ENCODE measurements around the gene ITPRIPL1. TPM values are rescaled to one million over a fixed set of nuclear protein-coding genes. Genes with fewer than 3 reads are reported as not detected.

The ITPRIPL1 gene
- total RNA-seq, result 10 to 100 TPM; 59.8 to 60.7 TPM

GRCh38 chr2:96325041-96325883 is at the start of gene ITPRIPL1:
Gene ITPRIPL1, plus strand, starts transcription at chr2:96325317. Its CDS starts 523 bp downstream, at chr2:96325840.
- POLR2A ChIA-PET, result interaction anchor here (1.2 to 3.0 kb wide), 5 partner anchors 10 to 21 kb away, joined by 3 to 20 read pairs (median 11); partner anchors contain the start of genes NCAPH and SNRNP200
- CTCF ChIA-PET, result interaction anchor here (0.7 to 1.3 kb wide), 4 partner anchors 11 to 202 kb away, joined by 3 read pairs; no protein-coding TSS in a partner anchor

GRCh38 chr2:96276787-96277499 is 48.2 kb upstream of the ITPRIPL1 start:
- ChIA-PET POLR2A (interaction anchor here (0.6 to 1.3 kb wide), 2 partner anchors 17 to 28 kb away, joined by 4 to 7 read pairs; no protein-coding TSS in a partner anchor), CTCF (interaction anchor here (0.7 kb wide), 2 partner anchors 249 to 253 kb away, joined by 3 to 5 read pairs; no protein-coding TSS in a partner anchor)

- ChIA-PET POLR2A (no interaction called here), CTCF (interaction anchor here (1.1 to 1.3 kb wide), 2 partner anchors 15 to 18 kb away, joined by 3 to 4 read pairs; partner anchors contain the start of gene SNRNP200)
Measured at GRCh38 chr2:96287273-96287856, 37.8 kb upstream of the ITPRIPL1 start.

- CTCF ChIA-PET, result no interaction called here
- POLR2A ChIA-PET, result interaction anchor here (1.2 kb wide), 1 partner anchor 10 kb away, joined by 4 read pairs; no protein-coding TSS in a partner anchor
Measured at GRCh38 chr2:96291751-96292150, 33.4 kb upstream of the ITPRIPL1 start.

- ChIA-PET CTCF (interaction anchor here (0.7 to 1.4 kb wide), 2 partner anchors 13 to 280 kb away, joined by 3 to 5 read pairs; no protein-coding TSS in a partner anchor), POLR2A (interaction anchor here (0.5 to 1.1 kb wide), 6 partner anchors 12 to 147 kb away, joined by 3 to 7 read pairs (median 3); no protein-coding TSS in a partner anchor)
Measured at GRCh38 chr2:96294271-96294670, 30.8 kb upstream of the ITPRIPL1 start.

- ChIA-PET CTCF (no interaction called here), POLR2A (no interaction called here)
Measured at GRCh38 chr2:96296925-96297324, 28.2 kb upstream of the ITPRIPL1 start.

- ChIA-PET CTCF (interaction anchor here (0.9 to 1.0 kb wide), 2 partner anchors 14 to 19 kb away, joined by 3 read pairs; no protein-coding TSS in a partner anchor), POLR2A (interaction anchor here (1.2 kb wide), 1 partner anchor 20 kb away, joined by 3 read pairs; no protein-coding TSS in a partner anchor)
Measured at GRCh38 chr2:96301865-96302264, 23.3 kb upstream of the ITPRIPL1 start.

GRCh38 chr2:96304606-96305005 is 20.5 kb upstream of the ITPRIPL1 start:
- CTCF ChIA-PET, result interaction anchor here (1.0 to 1.6 kb wide), 5 partner anchors 17 to 43 kb away, joined by 3 to 9 read pairs (median 4); no protein-coding TSS in a partner anchor
- POLR2A ChIA-PET, result interaction anchor here (0.9 to 3.0 kb wide), 5 partner anchors 17 to 97 kb away, joined by 4 to 23 read pairs (median 5); partner anchors contain the start of gene ITPRIPL1

- POLR2A ChIA-PET, result interaction anchor here (0.7 to 3.0 kb wide), 8 partner anchors 11 to 227 kb away, joined by 4 to 23 read pairs (median 4); partner anchors contain the start of gene ITPRIPL1
- CTCF ChIA-PET, result interaction anchor here (0.7 to 1.6 kb wide), 8 partner anchors 15 to 44 kb away, joined by 3 to 9 read pairs (median 4); partner anchors contain the start of gene ITPRIPL1
Measured at GRCh38 chr2:96305091-96305978, 19.8 kb upstream of the ITPRIPL1 start, which contains the start of gene SNRNP200. Gene SNRNP200, minus strand, starts transcription at chr2:96305546. Its CDS starts 109 bp downstream, at chr2:96305437.

- ChIA-PET CTCF (interaction anchor here (0.7 to 1.6 kb wide), 6 partner anchors 14 to 107 kb away, joined by 3 to 6 read pairs (median 4); partner anchors contain the start of gene ITPRIPL1), POLR2A (interaction anchor here (0.7 to 3.0 kb wide), 7 partner anchors 10 to 226 kb away, joined by 3 to 23 read pairs (median 5); partner anchors contain the start of genes ITPRIPL1 and NCAPH)
Measured at GRCh38 chr2:96305979-96306308, 19.2 kb upstream of the ITPRIPL1 start.

- ChIA-PET CTCF (interaction anchor here (0.7 to 1.5 kb wide), 4 partner anchors 14 to 106 kb away, joined by 3 to 6 read pairs (median 3); partner anchors contain the start of gene ITPRIPL1), POLR2A (interaction anchor here (0.6 to 3.0 kb wide), 8 partner anchors 10 to 226 kb away, joined by 3 to 23 read pairs (median 5); partner anchors contain the start of genes ITPRIPL1 and NCAPH)
Measured at GRCh38 chr2:96306370-96306769, 18.7 kb upstream of the ITPRIPL1 start.

GRCh38 chr2:96308248-96308647 is 16.9 kb upstream of the ITPRIPL1 start:
- ChIA-PET CTCF (interaction anchor here (1.0 kb wide), 1 partner anchor 13 kb away, joined by 5 read pairs; no protein-coding TSS in a partner anchor), POLR2A (no interaction called here)

- ChIA-PET CTCF (no interaction called here), POLR2A (interaction anchor here (1.1 kb wide), 1 partner anchor 21 kb away, joined by 3 read pairs; the partner anchor contains the start of gene NCAPH)
Measured at GRCh38 chr2:96315005-96315399, 10.1 kb upstream of the ITPRIPL1 start.

- ChIA-PET CTCF (no interaction called here), POLR2A (interaction anchor here (1.0 to 1.9 kb wide), 3 partner anchors 10 to 27 kb away, joined by 3 to 6 read pairs (median 3); partner anchors contain the start of gene NCAPH)
Measured at GRCh38 chr2:96315400-96316071, 9.6 kb upstream of the ITPRIPL1 start.

- POLR2A ChIA-PET, result interaction anchor here (1.9 kb wide), 1 partner anchor 11 kb away, joined by 6 read pairs; no protein-coding TSS in a partner anchor
- CTCF ChIA-PET, result no interaction called here
Measured at GRCh38 chr2:96316999-96317398, 8.1 kb upstream of the ITPRIPL1 start.

- CTCF ChIA-PET, result no interaction called here
- POLR2A ChIA-PET, result no interaction called here
Measured at GRCh38 chr2:96317584-96317997, 7.5 kb upstream of the ITPRIPL1 start.

GRCh38 chr2:96318723-96319122 is 6.4 kb upstream of the ITPRIPL1 start:
- CTCF ChIA-PET, result interaction anchor here (0.7 kb wide), 1 partner anchor 23 kb away, joined by 3 read pairs; no protein-coding TSS in a partner anchor
- POLR2A ChIA-PET, result no interaction called here

All from activated CD8-positive, alpha-beta memory T cell treated with anti-CD3 and anti-CD28 coated beads for 36 hours (primary cell).